HepG2 (cell line): ENCODE measurements around the gene YTHDF1. TPM values are rescaled to one million over a fixed set of nuclear protein-coding genes. Genes with fewer than 3 reads are reported as not detected.

Source experiments
- ATAC-seq: fragments of 200-7000 bp; cut with Tn5 transposase; 3 replicates; pipeline ENCODE4 v1.9.1; 2020; ENCODE audit warnings: mild to moderate bottlenecking, moderate library complexity
- BruUV-seq: library from RNA; stranded (reverse); fragments of 400-500 nt; replicated peaks from 2 replicates; lab custom pipeline; 2021; lab: Mats Ljungman, UMichigan
- CTCF ChIA-PET: fragments of 300-600 bp; formaldehyde crosslinking; extraction: SDS; loops from one replicate; lab custom pipeline; 2021; ENCODE audit warnings: low total read pairs, inconsistent platforms, low intra/inter-chr PET ratio; lab: Yijun Ruan, JAX
- POLR2A ChIA-PET: fragments of 350-600 bp; sonication (Branson Sonifier 250); formaldehyde crosslinking; loops from one replicate; lab custom pipeline; 2020; ENCODE audit warnings: antibody characterized with exemption, inconsistent platforms; lab: Yijun Ruan, JAX
- DNase-seq: peaks from one replicate; pipeline ENCODE4 v3.0.0-alpha.2; 2015; ENCODE audit warnings: low spot score
- FAIRE-seq: peaks from 3 replicates; lab custom pipeline; 2011; peaks lifted over from hg19 to GRCh38; lab: Jason Lieb, UNC
- H2AFZ ChIP-seq: one replicate; pipeline ENCODE4 v1.6.1; 2011; ENCODE audit warnings: low read length, inconsistent platforms
- H3K27ac ChIP-seq: fragments of 300-600 bp; 3 replicates; pipeline ENCODE4 v1.8.0; 2011; ENCODE audit warnings: mixed run types, mild to moderate bottlenecking, mixed read lengths, low read length, inconsistent platforms; ENCODE audit not compliant: insufficient read depth; ENCODE audit errors: extremely low read length
- H3K27me3 ChIP-seq, 2 experiments: fragments of 200-600 bp in 1 of 2; 2 replicates in 1 of 2; 3 replicates in 1 of 2; pipeline versions ENCODE4 v1.6.0 to v1.8.0; 2011; ENCODE audit warnings: low read length in 2 of 2, mild to moderate bottlenecking in 2 of 2, moderate library complexity in 2 of 2, inconsistent platforms in 1 of 2; ENCODE audit not compliant: insufficient read depth in 2 of 2, control insufficient read depth in 1 of 2
- H3K36me3 ChIP-seq, 2 experiments: fragments of 200-600 bp in 1 of 2; replicated peaks in 1 of 2; 2 replicates in 1 of 2; 3 replicates in 1 of 2; pipeline versions ENCODE4 v1.5.1 to v1.8.0; 2011; ENCODE audit warnings: low read length in 2 of 2, inconsistent platforms in 1 of 2; ENCODE audit not compliant: insufficient read depth in 2 of 2, control insufficient read depth in 1 of 2
- H3K4me1 ChIP-seq: 2 replicates; pipeline ENCODE4 v1.5.1; 2012; ENCODE audit warnings: low read length, inconsistent platforms; ENCODE audit not compliant: insufficient read depth
- H3K4me2 ChIP-seq: 2 replicates; pipeline ENCODE4 v1.6.0; 2011; ENCODE audit warnings: low read depth, low read length, inconsistent platforms
- H3K4me3 ChIP-seq, 3 experiments: fragments of 200-600 bp in 1 of 3; sonication (generic), shearing (Covaris generic) in 1 of 3; replicated peaks in 1 of 3; 2 replicates each; pipeline ENCODE4 v1.5.1; 2011 to 2016; ENCODE audit warnings: low read length in 3 of 3, inconsistent platforms in 2 of 3, low read depth in 2 of 3, mild to moderate bottlenecking in 2 of 3, control low read depth in 1 of 3, mixed read lengths in 1 of 3; ENCODE audit not compliant: insufficient read depth in 1 of 3
- H3K79me2 ChIP-seq: one replicate; pipeline ENCODE4 v1.6.1; 2011; ENCODE audit warnings: low read length, inconsistent platforms; ENCODE audit not compliant: insufficient read depth
- H3K9ac ChIP-seq: 2 replicates; pipeline ENCODE4 v1.6.0; 2011; ENCODE audit warnings: mild to moderate bottlenecking, low read depth, low read length, inconsistent platforms; ENCODE audit not compliant: insufficient read depth
- H3K9me3 ChIP-seq: 2 replicates; pipeline ENCODE4 v1.5.1; 2012; ENCODE audit warnings: mild to moderate bottlenecking, low read length
- H4K20me1 ChIP-seq: 2 replicates; pipeline ENCODE4 v1.6.0; 2011; ENCODE audit warnings: inconsistent platforms, mild to moderate bottlenecking, low read length, moderate library complexity; ENCODE audit not compliant: insufficient read depth
- CENPT ChIP-seq: sonication (generic); formaldehyde crosslinking; IDR thresholded peaks from 2 replicates; pipeline ENCODE4 v1.8.0; 2022; ENCODE audit warnings: low read depth, mild to moderate bottlenecking, moderate library complexity, missing genetic modification reagents
- GABPB1 ChIP-seq: IDR thresholded peaks from 2 replicates; pipeline ENCODE4 v1.6.1; 2016; ENCODE audit warnings: mild to moderate bottlenecking, missing genetic modification reagents, moderate library complexity, missing compliant biosample characterization
- KDM6A ChIP-seq: IDR thresholded peaks from 2 replicates; pipeline ENCODE4 v1.6.1; 2016; ENCODE audit warnings: low read depth
- MEIS1 ChIP-seq: sonication (generic); formaldehyde crosslinking; IDR thresholded peaks from 2 replicates; pipeline ENCODE4 v1.9.0; 2021; ENCODE audit warnings: mild to moderate bottlenecking, missing genetic modification reagents, moderate library complexity, borderline replicate concordance
- MXD4 ChIP-seq: IDR thresholded peaks from 2 replicates; pipeline ENCODE4 v1.6.1; 2016; ENCODE audit warnings: mild to moderate bottlenecking, missing biosample characterization, missing genetic modification reagents
- NFE2L1 ChIP-seq: sonication (generic); formaldehyde crosslinking; IDR thresholded peaks from 2 replicates; pipeline ENCODE4 v1.4.0; 2020; ENCODE audit warnings: missing genetic modification reagents, mild to moderate bottlenecking, borderline replicate concordance
- NR2F1 ChIP-seq, 2 experiments: fragments of 450-650 bp in 1 of 2; formaldehyde crosslinking in 1 of 2; IDR thresholded peaks; 2 replicates each; pipeline versions ENCODE4 v1.5.0 to v1.6.1; 2016 to 2020; ENCODE audit warnings: mild to moderate bottlenecking in 1 of 2, missing compliant biosample characterization in 1 of 2, missing genetic modification reagents in 1 of 2, moderate library complexity in 1 of 2
- RFXAP ChIP-seq: sonication (generic); formaldehyde crosslinking; IDR thresholded peaks from 2 replicates; pipeline ENCODE4 v1.4.0; 2020; ENCODE audit warnings: missing genetic modification reagents, borderline replicate concordance
- ZMAT3 ChIP-seq: sonication (generic); formaldehyde crosslinking; conservative IDR thresholded peaks from 2 replicates; pipeline ENCODE4 v1.7.0; 2021; ENCODE audit warnings: missing genetic modification reagents
- ZNF451 ChIP-seq: sonication (generic); formaldehyde crosslinking; IDR thresholded peaks from 2 replicates; pipeline ENCODE4 v1.5.0; 2020; ENCODE audit warnings: mild to moderate bottlenecking, missing genetic modification reagents
- ZNF496 ChIP-seq: sonication (generic); formaldehyde crosslinking; IDR thresholded peaks from 2 replicates; pipeline ENCODE4 v1.8.1; 2023; ENCODE audit warnings: mild to moderate bottlenecking, moderate library complexity, missing genetic modification reagents; ENCODE audit not compliant: insufficient replicate concordance
- ZNF713 ChIP-seq: sonication (generic); formaldehyde crosslinking; IDR thresholded peaks from 2 replicates; pipeline ENCODE4 v1.4.0; 2020; ENCODE audit warnings: mild to moderate bottlenecking, missing genetic modification reagents
- ZNF720 ChIP-seq: sonication (generic); formaldehyde crosslinking; IDR thresholded peaks from 2 replicates; pipeline ENCODE4 v1.4.0; 2020; ENCODE audit warnings: missing genetic modification reagents
- ZNF737 ChIP-seq: sonication (generic); formaldehyde crosslinking; IDR thresholded peaks from 2 replicates; pipeline ENCODE4 v1.5.0; 2020; ENCODE audit warnings: missing genetic modification reagents, mild to moderate bottlenecking, borderline replicate concordance
- ZNF879 ChIP-seq: sonication (generic); formaldehyde crosslinking; IDR thresholded peaks from 2 replicates; pipeline ENCODE4 v1.8.1; 2023; ENCODE audit warnings: missing genetic modification reagents
- WGBS: methylation state at CpG from one replicate; pipeline ENCODE4 v1.1.6; 2017; ENCODE audit warnings: low lambda C conversion rate; 5-methylcytosine and 5-hydroxymethylcytosine counted together
- in situ Hi-C: cut with HindIII; loops from 2 replicates; pipeline ENCODE4 v1.10.0; 2017; ENCODE audit warnings: low pct_unique_long_range_greater_than_20kb; ENCODE audit not compliant: extremely low pct_ligation_motif_present
- intact Hi-C: fragments of 100-400 bp; cut with micrococcal nuclease; formaldehyde crosslinking; loops from one replicate; pipeline ENCODE4 v1.10.0; 2022; ENCODE audit not compliant: unreplicated experiment
- polyA plus RNA-seq, 8 experiments: library from polyadenylated mRNA; depleted of rRNA in 3 of 8; stranded (reverse) in 7 of 8; unstranded in 1 of 8; fragments of >200 nt; fragmentation: Illumina TruSeq in 4 of 8; extraction: Trizol in 4 of 8; gene quantifications; 2 replicates each; pipeline versions ENCODE4 v1.2.1 to v1.2.3, GENCODE V29; 2011 to 2016; ENCODE audit warnings: low read depth in 4 of 8, missing spikeins in 1 of 8, mixed read lengths in 1 of 8; ENCODE audit not compliant: insufficient read depth in 1 of 8
- total RNA-seq, 5 experiments: library from RNA; depleted of rRNA; stranded (reverse); fragments of >200 nt; fragmentation: Illumina TruSeq; extraction: Trizol; gene quantifications; 2 replicates each; pipeline ENCODE4 v1.2.3, GENCODE V29; 2016; ENCODE audit warnings: low read depth in 1 of 5
- TF ChIP-seq, protein P1 (sequence below): sonication (generic); formaldehyde crosslinking; IDR thresholded peaks from 2 replicates; pipeline ENCODE4 v1.4.0; 2020; ENCODE audit warnings: mild to moderate bottlenecking, low read depth, missing genetic modification reagents

The YTHDF1 gene
- total and polyA plus RNA-seq, 2 of the 13 experiments (the other 11 are each of a cell fraction or from before 2014, with no cell fraction given) = 34.5 to 37.7 TPM

DNA sequence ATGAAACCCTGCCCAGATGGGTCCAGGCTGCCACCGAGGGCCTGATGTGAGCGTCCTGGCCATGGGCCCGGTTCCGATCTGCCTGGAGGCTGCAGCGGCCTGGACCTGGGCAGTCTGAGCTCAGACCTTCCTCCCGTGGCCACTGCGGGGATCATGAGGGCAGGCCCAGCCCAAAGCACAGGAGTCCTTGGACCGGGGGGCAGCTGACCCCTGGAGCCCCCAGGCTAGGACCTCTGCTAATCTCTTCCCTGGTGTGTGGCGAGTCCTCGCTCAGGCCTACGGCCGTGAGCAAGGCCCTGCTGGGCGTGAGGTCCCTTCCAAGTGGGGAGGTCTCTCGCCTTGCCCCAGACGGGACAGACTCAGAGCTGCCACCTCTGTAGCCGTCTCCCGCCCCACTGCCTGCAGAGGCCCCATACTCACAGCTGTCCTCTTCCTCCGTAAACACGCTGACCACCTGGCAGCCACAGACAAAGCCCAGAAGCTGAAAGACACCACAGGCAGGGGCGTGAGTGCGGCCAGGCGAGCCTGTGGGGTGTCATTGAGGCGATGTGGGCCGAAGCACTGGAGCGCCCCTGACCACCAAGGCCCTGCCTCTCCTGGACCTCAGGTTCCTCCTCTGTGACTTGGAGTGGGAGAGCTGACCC lies 27.8 kb upstream of the YTHDF1 start:
- FAIRE-seq = no peak
- Histone ChIP-seq H3K79me2 (no peaks in the 10 kb centered on the region), H3K9me3 (no peaks in the 10 kb centered on the region), H3K36me3 (no peaks in the 10 kb centered on the region), H3K9ac (no peak overlapping the region), H3K27ac (no peak overlapping the region), H3K4me1 (peaks cover 13% of the 10 kb centered on the region), H3K4me3 (no peak overlapping the region), H3K27me3 (peaks cover 27 to 81% of the 10 kb centered on the region in 2 experiments), H3K4me2 (no peak overlapping the region), H2AFZ (no peak overlapping the region), H4K20me1 (no peaks in the 10 kb centered on the region; the same call in 1 of the 2 replicates)
- DNase-seq = no peak
- WGBS = 47% methylated on average over 25 of the region's 25 CpGs
- TF ChIP-seq NR2F1 (CRISPR knock-in tag; IDR thresholded peaks at IDR 0.05) = no peak
- TF ChIP-seq ZMAT3 (CRISPR knock-in tag) = no peak
- no peak for TF ChIP-seq ZNF720
- TF ChIP-seq CENPT (CRISPR knock-in tag) = 0 out of 2 replicates have a peak, but pooled peaks have one; percentile 10
- TF ChIP-seq ZNF451 (CRISPR knock-in tag) = no peak
- TF ChIP-seq ZNF713 (CRISPR knock-in tag) = no peak
- peak; percentile 4; the same call in 2 of the 3 replicates for ATAC-seq
- POLR2A ChIA-PET = no interaction called here
- intact Hi-C loops (loop anchor here (10.0 kb wide), 1 partner anchor 189 kb away; no protein-coding TSS in a partner anchor), in situ Hi-C loops (no loop called here)
- CTCF ChIA-PET = no interaction called here
- no TSS peak for BruUV-seq

DNA sequence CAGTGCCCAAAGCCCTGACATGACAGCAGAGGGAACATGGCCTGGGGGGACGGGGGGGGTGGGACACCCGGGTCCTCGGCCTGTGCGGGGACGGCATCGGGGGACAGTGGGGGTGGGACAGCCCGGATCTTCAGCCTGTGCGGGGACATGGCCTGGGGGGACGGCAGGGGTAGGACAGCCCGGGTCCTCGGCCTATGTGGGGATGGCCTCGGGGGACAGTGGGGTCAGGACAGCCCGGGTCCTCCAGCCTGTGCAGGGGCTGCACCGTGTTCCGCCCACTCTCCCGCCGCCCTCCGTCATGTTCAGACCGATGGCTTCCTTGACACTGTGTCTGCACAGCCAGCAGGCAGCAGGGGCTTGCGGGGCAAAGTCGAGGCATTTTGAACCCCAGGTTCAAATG lies 26.8 kb upstream of the YTHDF1 start:
- TF ChIP-seq MXD4 (CRISPR knock-in tag) (no peak), ZNF496 (CRISPR knock-in tag) (no peak), ZNF737 (CRISPR knock-in tag) (no peak), NFE2L1 (CRISPR knock-in tag) (no peak), GABPB1 (CRISPR knock-in tag) (no peak), KDM6A (CRISPR knock-in tag) (no peak), MEIS1 (CRISPR knock-in tag) (no peak), RFXAP (CRISPR knock-in tag) (no peak), ZNF879 (CRISPR knock-in tag) (no peak)
- TF ChIP-seq, protein P1, sequence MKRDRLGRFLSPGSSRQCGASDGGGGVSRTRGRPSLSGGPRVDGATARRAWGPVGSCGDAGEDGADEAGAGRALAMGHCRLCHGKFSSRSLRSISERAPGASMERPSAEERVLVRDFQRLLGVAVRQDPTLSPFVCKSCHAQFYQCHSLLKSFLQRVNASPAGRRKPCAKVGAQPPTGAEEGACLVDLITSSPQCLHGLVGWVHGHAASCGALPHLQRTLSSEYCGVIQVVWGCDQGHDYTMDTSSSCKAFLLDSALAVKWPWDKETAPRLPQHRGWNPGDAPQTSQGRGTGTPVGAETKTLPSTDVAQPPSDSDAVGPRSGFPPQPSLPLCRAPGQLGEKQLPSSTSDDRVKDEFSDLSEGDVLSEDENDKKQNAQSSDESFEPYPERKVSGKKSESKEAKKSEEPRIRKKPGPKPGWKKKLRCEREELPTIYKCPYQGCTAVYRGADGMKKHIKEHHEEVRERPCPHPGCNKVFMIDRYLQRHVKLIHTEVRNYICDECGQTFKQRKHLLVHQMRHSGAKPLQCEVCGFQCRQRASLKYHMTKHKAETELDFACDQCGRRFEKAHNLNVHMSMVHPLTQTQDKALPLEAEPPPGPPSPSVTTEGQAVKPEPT = no peak
- TF ChIP-seq, all 625 proteins: peak for 0
- H3K9ac ChIP-seq = no peak overlapping the region
- H3K36me3 ChIP-seq = no peaks in the 10 kb centered on the region
- H3K4me2 ChIP-seq = no peak overlapping the region
- FAIRE-seq = no peak
- no peaks in the 10 kb centered on the region for H3K79me2 ChIP-seq
- H4K20me1 ChIP-seq = no peaks in the 10 kb centered on the region; the same call in 1 of the 2 replicates
- intact Hi-C loops = loop anchor here (10.0 kb wide), 1 partner anchor 188 kb away; no protein-coding TSS in a partner anchor
- WGBS = 63% methylated on average over 21 of the region's 21 CpGs
- H3K9me3 ChIP-seq = no peaks in the 10 kb centered on the region
- no peak overlapping the region for H3K4me3 ChIP-seq
- CTCF ChIA-PET = no interaction called here
- no peak for ATAC-seq
- no peak overlapping the region for H2AFZ ChIP-seq
- POLR2A ChIA-PET = no interaction called here
- in situ Hi-C loops = no loop called here
- H3K27me3 ChIP-seq = peaks cover 27 to 78% of the 10 kb centered on the region in 2 experiments
- no TSS peak for BruUV-seq
- H3K27ac ChIP-seq = no peak overlapping the region
- H3K4me1 ChIP-seq = peaks cover 21% of the 10 kb centered on the region
- no peak for DNase-seq
